HG03097 (cell line): ENCODE data around the gene NSD2.

Experiments used
- ATAC-seq: cut with Tn5 transposase; IDR thresholded peaks from one replicate; pipeline ENCODE4 v1.9.1; 2021; ENCODE audit not compliant: unreplicated experiment, low FRiP score

The NSD2 gene

GRCh38 chr4:1862961-1863296, 8.3 kb upstream of the NSD2 start:
- no peak for ATAC-seq

GRCh38 chr4:1863297-1864033, 7.7 kb upstream of the NSD2 start:
- no peak for ATAC-seq

- no peak for ATAC-seq
Observed at GRCh38 chr4:1864076-1865008, 6.9 kb upstream of the NSD2 start.

- ATAC-seq: no peak
Observed at GRCh38 chr4:1866189-1866661, 5.0 kb upstream of the NSD2 start.

- ATAC-seq: no peak
Observed at GRCh38 chr4:1868293-1868692, 2.9 kb upstream of the NSD2 start.

DNA sequence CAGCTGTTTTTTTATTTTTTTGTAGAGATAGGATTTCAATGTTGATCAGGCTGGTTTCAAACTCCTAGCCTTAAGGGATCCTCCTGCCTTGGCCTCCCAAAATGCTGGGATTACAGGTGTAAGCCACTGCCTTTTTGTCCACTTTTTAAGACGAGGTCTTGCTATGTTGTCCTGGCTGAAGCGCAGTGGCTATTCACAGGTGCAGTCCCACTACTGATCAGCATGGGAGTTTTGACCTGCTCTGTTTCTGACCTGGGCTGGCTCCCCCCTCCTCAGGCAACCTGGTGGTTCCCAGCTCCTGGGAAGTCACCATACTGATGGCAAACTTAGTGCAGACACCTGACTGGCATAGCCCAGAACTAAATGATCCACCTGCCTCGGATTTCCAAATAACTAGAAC, 2.3 kb upstream of the NSD2 start:
- ATAC-seq: no peak

DNA sequence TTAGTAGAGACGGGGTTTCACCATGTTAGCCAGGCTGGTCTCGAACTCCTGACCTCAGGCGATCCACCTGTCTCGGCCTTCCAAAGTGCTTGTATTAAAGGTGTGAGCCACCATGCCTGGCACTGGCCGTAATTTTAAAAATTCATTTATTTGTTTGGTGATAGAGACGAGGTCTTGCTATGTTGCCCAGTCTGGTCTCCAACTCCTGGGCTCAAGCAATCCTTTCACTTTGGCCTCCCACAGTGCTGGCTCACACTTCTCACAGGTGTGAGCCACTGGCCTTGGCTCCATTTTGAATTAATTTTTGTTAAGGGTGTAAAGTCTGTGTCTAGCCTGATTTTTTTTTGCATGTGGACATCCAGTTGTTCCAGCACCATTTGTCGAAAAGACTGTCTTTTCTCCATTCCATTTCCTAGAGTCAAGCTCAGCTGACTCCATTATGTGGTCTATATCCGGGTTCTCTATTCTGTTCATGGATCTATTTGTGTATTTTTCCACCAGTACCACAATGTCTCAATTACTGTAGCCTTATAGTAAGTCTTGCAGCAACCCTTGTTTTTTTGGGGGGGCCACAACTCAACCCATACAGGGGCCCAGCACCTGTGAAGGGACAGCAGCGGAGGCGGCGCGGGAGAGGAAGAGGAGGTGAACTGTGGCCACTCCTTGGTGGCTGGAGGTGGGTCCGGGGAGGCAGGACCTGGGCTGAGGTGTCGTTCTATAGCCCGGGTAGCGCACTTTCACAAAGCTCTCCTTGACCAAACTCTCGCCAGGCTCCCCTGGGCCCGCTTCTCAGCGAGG, 1.5 kb upstream of the NSD2 start:
- no peak for ATAC-seq

DNA sequence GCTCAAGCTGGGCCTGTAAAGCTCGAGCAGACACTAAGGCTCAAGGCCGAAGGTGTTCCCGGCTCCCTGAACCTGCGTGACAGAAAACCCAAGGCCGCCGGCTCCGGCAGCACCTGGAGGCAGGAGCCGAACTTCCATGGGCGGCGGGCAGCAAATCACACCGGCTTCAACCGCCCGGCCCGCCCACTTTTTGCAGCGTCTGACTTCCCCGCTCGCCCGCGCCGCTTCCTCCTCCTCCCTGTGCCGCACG, 940 bp upstream of the NSD2 start:
- ATAC-seq: peak; percentile 34

GRCh38 chr4:1871471-1872021, 353 bp downstream of the NSD2 start:
- peak; percentile 16 for ATAC-seq

DNA sequence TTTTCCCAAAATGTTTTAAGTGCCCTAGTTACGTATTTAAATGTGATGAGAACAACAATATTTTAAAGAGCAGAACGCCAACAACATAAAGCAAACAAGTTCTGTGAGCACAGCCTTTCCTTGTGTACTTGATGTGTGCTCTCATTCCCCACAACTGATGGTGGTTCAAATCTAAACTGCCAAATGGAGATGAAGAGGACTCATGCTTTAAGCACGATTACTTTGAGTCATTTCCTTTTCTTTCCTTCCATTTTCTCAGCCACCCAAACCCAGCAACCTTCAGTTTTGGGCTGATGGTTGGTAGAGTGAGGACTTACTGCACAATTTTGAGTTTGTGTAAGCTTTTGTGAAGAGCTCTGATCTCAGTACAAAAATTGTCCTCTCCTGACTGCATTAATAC, 1.7 kb downstream of the NSD2 start:
- no peak for ATAC-seq

GRCh38 chr4:1873291-1873690, 2.1 kb downstream of the NSD2 start:
- no peak for ATAC-seq

DNA sequence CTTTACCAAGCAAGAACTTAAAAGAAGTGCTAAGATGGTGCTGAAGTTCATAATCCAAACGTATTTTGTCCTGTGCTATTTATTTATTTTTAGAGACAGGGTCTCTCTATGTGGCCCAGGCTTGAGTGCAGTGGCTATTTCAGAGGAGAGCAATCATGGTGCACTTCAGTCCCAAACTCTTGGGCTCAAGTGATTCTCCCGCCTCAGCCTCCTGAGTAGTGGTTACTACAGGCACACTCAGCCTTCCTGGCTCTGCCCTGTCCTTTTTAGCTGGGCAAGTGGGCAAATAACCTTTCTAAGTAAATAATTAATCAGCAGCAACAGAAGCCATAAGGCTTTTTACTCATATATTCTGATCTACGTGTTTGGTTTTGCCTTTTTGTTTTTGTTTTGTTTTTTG, 2.6 kb downstream of the NSD2 start:
- no peak for ATAC-seq

DNA sequence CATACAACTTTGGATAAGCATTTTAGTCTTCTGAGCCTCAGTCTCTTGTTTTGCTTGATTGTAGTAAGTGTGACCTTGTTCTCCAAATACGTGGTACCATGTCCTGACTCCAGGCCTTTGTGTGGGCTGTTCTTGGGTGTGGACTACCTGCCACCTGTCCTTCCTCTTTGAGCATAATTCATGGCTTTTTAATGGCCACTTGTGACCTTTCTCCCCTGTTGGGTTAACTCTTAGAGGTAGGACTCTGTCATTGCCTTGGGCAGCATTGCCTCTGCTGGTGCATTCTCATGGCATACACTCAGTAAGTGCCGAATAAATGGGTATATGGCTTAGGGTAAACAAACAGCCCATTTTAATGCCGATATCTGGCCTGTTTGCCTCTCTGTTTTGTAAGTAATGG, 3.0 kb downstream of the NSD2 start:
- no peak for ATAC-seq

GRCh38 chr4:1879485-1879884, 8.3 kb downstream of the NSD2 start:
- ATAC-seq: no peak

GRCh38 chr4:1880332-1880731, 9.1 kb downstream of the NSD2 start:
- ATAC-seq: no peak

GRCh38 chr4:1882850-1883271, 11.7 kb downstream of the NSD2 start:
- no peak for ATAC-seq

DNA sequence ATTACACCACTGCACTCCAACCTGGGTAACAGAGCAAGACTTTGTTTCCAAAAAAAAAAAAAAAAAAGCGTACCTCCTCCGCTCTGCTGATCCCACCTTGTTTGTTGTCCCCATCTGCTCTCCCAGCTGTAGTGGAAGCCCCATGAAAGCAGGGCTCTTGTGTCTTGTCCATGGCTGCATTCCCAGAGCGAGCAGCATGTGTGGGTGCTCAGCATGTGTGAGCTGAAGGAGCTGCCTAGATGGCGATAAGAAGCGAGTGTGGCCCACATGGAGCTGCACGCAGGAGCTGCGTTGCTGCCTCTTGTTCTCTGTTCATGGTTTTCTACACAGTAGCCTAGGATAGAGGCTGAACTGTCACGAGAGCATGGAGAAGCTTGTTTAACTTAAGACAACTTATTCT, 12.4 kb downstream of the NSD2 start:
- no peak for ATAC-seq

GRCh38 chr4:1885414-1885813, 14.2 kb downstream of the NSD2 start:
- no peak for ATAC-seq

- no peak for ATAC-seq
Observed at GRCh38 chr4:1887052-1887451, 15.9 kb downstream of the NSD2 start.

GRCh38 chr4:1890979-1891570, 19.9 kb downstream of the NSD2 start:
- no peak for ATAC-seq
